ENCODE measurements around the gene SPECC1L.

The SPECC1L gene

DNA sequence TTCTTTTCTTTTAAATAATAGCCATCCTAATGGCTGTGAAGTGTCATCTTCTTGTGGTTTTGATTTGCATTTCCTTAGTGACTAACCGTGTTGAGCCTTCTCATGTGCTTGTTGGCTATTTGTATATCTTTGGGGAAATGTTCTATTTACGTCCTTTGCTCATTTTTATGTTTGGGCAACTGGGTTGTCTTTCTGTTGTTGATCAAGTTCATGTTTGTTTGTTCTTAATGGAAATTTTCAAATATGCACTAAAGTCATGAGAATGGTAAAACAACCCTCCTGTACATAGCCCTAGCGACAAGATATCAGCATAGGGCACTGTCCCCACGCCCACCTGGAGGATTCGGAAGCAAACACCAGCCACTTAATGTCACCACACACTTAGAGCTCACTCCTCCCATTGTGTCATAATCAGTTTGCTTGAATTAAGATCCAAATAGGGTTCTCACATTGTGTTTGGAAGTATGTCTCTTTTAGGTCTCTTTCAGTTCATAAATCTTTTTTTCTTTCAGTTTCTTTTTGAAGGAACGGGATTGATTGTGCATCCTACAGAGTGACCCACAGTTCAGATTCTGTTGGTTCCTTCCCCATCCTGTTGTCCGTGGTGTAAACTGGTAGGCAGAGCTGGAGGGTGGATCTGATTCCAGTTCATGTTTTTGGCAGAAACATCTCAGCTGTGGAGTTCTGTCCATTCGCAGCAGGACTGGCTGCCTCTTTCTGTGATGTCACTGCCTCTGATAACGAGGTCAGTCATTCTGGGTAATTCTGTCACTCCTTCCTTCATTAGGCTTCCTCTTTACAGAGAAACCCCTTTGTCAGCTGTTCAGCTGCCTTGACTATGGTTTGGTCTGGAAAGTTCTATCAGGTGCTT, 130.3 kb downstream of the SPECC1L start:
- no peak for DNase-seq

DNA sequence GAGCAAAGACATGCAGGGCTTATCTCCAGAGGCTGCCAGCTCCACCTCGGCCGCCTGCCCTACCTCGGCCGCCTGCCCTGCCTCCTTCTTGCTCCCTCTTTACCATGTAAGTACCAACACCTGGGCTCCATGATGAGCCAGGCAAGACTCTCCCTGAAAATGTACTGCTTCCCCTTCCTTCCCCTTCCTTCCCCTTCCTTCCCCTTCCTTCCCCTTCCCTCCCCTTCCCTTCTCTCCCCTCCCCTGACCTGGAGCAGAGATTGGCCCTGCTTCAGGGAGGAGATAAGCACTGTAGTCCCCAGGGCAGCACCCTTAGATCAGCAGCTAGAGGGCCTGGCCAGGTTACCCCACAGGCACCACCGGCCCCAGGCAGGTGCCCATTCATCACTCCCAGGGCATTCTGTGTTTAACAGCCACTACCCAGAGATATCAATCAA, 131.3 kb downstream of the SPECC1L start:
- no peak for DNase-seq

DNA sequence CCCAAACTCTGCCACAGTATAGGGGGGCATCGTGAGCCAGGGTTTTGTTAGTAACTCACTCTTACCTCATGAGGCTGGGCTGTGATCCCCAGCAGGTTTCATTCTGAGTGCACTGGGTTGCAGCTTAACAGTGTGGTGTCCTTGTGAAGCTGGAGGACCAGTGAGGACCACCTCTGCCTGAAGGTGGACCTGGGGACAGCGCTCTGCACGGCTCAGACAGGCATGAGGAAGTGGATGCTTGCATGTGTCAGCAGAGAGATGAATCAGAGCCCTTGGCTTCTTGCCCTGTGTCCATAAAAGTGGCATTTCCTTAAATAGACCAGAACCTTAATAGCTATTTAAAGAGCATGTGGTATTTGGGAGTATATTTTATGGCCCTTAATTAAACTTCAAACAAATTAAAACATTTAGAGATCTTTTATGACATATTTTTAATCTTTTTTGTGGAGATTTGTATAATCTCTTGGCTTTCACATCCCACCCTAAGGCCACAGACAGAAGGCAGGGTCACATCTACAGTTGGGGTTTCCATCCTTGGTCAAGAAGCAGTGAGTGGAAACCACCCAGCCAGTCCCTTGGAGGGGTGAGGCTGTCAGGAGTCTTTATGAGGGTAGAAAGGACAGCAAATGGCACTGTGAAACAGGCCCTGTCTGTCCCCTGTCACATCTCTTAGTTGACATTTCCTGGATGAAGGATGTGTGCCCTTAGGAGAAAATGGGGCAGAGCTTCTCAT, 132.0 kb downstream of the SPECC1L start:
- DNase-seq, result peak; percentile 93

DNA sequence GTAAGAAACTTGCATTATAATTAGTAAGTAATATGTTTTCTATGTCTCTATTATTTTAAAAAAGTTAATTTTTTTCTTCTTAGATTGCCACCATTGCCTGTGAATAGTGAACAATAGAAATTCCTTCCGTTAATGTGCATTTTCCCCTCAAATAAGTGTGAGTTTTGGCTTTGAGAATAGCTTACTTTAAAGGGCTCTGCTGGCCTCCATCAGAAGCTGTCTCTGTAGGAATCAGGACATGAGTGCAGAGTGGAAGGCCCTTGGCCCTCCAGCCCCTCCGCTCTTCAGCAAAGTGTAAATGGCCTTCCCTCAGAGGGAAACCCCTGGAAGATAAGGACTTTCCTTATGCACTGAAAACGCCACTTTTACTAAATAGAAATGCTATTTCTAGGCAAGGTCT, 132.7 kb downstream of the SPECC1L start:
- no peak for DNase-seq

DNA sequence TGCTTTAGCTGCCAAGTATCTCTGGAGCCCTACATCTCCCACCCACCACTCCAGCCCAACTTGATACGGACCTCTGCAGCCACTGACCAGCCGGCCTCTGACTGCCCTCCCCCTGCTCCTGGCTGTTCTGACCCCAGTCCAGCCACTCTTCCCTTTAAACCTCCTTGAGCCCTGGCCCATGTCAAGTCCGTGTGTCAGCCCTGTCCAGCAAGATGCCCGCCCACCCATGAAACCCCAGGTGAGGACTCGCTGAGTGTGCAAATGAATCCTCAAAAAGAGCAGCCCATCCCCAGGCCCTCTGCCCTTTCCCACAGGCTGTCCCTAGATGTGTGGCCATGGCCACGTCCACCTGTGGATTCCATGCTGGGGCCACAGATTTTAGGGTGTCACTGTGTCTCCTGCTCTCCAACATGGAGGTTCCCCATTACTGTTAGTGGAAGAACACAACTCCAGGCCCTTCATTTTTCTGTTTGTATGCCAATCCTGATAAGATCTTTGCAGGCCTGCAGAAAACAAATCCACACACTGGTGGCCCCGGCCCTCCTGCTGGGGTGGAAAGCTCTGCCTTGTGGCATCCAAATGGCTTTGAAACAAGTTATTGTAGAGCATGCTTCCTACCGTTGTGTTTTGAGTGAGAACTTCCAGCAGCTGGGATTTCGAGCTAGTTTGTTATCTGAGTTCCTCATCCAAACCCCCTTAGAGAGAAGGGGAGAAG, 134.1 kb downstream of the SPECC1L start:
- no peak for DNase-seq

DNA sequence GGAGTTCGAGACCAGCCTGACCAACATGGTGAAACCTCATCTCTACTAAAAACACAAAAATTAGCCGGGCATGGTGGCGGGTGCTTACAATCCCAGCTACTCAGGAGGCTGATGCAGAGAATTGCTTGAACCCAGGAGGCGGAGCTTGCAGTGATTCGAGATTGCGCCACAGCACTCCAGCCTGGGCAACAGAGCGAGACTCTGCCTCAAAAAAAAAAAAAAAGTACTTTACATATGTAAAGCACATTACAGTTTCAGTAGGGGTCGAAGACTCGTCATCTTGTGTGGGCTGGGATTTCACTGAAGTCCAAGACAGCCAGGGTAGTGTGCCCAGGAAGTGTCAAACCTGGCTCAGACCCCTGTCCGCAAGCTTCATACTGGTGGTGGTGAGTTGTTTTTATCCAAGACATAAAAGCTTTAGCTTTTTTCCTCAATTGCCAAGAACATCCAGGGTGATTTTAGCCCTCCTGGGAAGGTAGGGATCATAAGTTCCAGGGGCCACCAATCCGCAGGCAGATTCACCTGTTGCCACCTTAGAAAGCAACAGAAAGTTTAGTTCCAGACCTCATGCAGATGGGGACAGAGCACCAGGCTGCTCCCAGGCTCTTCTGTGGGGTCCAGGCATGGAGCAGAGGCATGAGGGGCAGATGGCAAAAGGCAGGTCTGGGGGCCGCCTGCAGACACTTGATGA, 135.1 kb downstream of the SPECC1L start:
- no peak for DNase-seq

DNA sequence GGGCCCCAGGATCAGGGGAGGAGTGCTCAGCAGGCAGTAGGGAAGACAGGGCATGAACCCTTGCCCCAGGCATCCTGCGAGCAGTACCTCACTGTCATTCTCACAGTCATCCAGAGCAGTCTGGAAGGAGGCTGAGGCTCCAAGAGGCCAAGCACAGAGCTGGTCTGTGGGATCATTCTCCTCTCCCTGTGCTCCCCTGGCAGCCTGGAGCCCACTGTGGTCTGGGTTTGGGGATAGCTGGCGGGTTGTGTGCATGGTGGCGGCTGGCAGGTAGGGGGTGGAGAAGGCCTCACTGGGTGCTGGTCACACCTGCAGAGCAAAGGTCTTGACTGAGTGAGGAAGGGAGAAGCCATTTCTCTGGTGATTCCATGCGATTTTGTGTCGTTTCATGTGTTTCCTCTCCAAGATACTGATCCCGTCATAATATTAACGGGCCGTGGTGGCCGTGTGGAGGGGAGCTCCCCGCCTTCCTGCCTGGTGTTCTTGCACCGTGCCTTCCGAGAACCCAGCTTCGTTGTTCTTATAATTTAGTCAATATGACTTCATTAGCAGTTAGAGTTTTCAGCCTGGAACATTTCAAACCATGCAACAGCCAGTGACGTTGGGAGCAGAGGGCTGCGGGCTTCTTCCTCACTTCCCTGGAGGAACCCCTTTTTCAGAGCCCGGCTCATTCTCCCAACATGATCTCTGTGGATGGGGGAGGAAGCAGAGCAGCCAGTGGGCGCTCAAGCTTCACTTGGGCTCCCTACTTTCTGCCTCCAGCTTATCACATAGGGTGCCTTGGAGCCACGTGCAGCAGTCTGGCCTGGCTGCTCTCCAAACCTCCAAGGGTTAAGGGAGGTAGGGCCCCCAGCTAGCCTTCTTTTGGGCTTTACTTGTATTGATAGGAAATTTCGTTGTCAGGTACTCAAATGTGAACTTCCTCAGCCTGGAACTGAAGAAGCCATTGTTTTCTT, 136.0 kb downstream of the SPECC1L start:
- DNase-seq, result no peak

DNA sequence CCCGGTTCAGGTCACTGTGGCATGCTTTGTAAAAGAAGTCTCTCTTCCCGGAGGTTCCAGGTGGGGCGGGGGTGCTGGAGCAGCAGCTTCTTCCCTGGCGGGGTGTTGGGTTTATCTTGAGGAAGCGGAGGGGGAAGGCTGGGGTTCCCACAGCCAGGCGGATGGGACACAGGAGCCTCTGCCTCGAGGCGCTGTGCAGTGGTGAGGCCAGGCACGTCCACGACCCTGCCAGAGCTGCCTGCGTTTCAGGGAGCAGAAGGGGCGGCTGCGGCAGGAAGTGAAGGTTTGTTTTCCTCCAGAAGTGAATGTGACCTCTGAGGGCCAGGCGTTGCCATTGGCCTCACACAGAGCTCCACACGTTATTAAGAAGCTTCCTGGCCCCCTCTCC, 136.6 kb downstream of the SPECC1L start:
- DNase-seq, result no peak

DNA sequence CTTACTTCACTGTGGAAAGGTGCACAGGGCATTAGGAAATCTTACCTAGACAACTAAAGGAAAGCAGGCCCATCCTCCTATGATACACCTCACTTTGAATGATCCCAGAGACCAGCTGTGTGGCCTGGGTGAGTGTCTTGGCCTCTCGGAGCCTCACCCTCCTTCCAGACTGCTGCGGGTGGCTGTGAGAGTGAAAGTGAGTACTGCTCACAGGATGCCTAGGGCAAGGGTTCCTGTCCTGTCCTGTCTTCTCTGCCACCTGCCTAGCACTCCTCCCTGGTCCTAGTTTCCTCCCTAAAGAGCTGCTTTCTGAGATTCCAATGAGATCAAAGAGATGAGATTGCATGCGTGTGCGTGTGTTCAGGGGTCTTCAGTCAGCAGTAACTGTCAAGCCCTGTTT, 137.3 kb downstream of the SPECC1L start:
- no peak for DNase-seq

DNA sequence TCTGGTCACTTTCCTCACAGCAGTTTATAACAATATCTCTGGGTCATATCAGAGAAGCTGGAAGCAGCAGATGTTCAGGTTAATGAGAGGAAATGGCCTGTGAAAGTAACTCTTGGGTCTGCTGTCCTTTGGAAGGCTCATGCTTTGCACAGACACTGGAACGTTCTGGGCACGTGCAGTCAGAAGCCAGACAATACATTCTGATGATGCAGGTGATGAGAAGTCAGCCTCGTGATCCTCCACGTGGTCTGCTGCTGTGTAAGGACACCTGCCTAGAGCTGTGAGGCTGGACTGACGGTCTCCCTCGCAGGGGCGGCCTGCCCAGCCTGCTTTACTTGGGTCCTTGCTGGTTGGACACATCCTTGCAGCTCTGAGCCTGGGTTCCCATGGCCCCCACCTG, 138.0 kb downstream of the SPECC1L start:
- no peak for DNase-seq

DNA sequence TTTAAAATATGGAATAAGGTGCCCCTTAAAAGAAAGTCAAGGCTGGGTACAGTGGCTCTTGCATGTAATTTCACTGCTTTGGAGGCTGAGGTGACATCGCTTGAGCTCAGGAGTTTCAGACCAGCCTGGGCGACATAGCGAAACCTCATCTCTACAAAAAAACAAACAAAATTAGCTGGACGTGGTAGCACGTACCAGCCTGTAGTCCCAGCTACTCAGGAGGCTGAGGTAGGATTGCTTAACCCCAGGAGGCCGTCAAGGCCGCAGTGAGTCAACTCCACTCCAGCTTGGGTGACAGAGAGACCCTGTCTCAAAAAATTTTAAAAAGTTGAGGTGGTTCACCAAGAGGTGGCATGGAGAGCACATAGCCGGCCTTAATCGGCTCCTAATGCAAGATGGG, 139.1 kb downstream of the SPECC1L start:
- no peak for DNase-seq

DNA sequence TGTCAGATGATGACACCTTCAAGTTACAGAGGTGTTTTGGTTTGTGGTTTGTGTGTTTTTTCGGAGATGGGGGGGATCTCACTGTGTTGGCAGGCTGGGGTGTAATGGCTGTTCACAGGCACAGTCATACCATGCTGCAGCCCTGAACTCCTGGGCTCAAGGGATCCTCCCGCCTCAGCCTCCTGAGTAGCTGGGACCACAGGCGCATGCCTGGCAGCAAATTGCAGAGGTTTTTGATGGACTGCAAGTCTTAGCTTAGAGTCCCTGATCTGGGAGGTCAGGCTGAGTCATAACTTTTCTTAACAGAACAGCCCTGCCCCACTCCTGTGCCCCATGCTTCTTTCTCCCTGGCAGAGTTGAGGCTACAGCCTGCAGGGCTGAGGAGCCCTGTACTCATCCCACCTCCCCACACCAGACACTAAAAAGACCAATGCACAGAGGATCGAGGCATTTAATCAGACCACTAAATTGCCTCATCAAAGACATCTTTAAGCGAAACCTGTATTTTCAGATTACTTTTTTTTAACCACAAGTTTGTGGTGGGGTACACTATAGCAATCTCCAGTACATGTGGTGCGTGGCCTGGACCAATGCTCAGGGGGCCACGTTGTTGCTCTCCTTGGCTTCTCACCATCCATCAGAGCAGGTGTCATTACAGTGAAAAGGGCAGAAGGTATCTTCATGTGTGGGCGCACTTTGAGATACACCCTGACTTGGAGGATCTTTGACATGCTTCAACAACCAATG, 139.7 kb downstream of the SPECC1L start:
- no peak for DNase-seq

DNA sequence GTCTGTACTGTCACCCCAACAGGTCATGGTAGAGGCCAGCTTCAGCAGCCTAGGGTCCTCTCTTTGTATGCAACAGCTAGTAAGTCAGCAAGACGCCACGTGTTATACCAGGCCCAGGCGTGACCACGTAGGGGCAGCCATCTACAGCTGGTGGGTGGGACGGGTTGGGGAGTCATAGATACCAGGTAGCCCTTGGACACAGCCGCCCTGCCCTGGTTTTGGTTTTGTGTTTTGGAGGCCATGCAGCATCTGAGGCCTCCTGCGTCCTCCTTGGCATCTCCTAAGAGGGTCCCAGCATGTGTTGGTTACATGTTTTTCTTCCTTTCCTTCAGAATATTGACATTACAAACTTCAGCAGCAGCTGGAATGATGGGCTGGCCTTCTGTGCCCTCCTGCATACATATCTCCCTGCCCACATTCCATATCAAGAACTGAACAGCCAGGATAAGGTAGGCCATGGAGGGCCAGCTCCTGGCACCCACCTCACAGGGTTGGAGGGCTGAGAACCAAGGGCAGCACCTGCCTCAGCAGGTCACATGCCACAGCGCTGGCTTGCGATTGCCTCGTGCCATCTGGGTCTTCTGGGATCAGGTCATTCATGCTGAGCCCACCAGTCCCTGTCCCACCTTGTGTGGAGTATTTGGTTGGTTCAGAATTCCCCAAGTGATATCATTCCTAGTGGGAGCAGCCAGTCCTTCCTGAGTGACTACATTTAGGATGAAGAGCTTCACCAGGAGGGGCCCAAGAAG, 140.8 kb downstream of the SPECC1L start:
- DNase-seq, result no peak

DNA sequence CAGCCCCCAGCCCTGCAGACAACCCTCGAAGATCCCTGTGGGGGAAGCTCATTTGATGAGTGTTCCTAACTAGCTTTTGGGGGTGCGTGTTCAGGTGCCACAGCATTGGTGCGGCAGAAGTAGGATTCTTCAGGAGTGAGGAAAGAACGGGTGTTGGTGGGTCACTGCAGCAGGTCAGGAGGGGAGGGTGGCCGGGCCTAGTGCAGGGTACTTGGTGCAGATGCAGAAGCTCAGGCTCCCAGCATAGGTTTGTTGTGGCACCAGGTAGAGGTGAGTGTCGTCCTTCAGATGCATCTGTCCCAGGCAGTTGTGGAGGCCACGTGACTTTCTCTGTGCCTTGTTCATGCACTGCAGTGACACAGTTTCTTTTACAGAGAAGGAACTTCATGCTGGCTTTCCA, 141.6 kb downstream of the SPECC1L start:
- no peak for DNase-seq

DNA sequence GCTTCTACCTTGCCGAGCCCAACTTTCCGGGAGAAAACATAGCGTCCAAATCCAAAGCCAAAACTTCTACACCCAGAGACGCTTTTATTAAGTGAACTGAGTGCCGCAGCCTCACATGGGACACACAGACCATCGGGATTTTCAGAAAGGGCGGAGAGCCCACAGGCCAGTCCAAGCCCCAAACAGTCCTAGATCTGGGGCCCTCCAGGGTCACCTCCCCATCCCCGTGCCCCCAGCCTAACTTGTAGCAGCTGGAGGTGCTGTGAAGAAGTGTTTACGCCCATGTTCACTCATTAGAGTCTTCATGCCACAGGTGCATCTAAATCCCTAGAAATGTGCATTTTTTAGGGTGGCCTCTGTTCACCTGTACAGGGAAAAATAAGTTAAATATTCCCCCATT, 142.6 kb downstream of the SPECC1L start:
- no peak for DNase-seq

DNA sequence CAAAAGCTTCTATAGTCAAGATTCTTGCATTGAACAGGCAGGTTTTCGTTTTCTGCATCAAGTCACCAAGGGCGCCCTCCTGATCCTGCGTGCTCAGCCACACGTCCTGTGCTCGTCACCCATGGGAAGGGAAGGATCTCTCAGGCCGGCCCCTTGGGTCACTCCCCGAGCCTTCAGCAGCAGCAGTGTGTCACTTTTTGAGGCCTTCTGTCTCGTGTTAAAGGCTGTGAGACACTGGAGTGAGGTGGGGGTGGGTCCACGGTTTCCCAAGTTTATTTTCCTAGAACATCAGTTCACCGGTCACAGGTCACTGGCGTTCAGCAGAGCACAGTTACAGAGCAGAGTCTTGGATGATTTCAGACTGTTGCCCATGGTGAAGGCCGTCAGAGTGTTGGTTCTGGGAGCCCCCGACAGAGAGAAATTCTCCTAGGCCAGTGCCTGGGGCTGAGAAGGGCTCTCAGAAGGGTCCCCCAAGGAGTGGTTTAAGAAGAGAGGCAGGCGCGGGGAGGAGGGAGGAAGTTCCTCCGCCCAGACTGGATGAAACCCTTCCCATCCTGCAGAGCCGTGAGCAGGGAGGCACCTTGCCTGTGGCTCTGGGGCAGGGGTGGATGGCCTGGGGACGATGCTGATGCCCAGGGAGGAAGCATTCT, 143.2 kb downstream of the SPECC1L start:
- DNase-seq, result no peak

DNA sequence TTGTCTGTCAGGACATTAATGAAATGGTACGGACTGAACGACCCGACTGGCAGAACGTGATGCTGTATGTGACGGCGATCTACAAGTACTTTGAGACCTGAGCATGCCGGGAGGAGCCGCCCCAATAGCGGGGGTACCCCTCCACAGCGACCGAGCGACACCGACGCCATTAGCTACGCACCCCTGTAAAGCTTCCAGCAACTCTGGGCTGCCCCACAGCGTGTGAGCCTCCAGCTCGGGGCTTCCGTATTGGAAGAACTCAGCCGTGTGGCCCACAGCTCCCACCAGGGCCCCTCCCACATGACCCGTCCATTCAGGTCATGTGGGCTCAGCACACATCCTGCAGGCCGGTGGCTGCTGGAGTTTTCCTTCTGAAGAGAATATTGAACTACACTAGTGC, 143.9 kb downstream of the SPECC1L start:
- no peak for DNase-seq

DNA sequence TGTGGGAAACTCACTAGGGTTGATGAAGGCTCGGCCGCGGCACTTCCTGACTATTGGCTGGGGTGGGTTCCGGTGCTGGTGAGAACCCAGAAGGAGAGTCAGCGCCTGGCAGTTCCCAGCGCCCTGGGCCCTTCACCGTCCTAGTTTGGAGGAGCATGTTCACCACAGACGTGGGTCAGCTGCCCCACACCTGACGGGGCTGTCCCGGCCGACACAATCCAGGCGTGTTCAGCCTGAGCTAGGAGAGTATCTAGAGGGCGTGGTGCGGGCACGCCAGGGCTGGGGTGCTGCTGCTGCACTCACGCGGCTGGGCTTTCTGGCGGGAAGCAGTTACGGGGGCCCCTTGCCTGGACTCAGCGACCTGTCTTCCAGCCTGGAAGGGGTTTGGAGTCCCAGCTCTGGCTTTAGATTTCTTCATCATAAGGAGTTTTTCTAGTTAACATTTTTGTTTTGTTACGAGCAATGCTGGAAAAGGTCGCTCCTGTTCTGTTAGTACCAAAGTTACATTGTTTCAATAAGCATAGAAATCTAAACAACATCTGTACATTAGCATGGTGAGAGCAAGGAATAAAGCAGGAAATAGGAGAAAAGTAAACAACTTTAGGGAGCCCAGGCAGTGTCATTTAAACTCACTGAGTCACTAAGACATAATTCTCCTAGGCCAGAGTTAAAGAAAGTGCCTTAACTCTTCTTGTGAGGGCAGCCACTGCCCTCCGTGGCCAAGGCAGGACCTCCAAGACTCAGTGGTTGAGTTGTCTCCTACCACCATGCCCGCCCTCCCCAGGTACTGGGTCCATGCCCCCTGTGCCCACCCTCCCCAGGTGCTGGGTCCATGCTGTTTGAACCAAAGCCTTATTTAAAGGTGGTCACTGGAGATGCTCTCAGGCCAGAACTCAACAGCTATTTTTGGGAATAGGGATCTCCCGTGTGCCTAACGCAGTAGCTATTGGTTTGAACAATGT, 144.6 kb downstream of the SPECC1L start:
- DNase-seq, result no peak
